ENCODE measurements around the gene MCF2L.
A peak's percentile ranks its signal among the peaks of the same experiment; 100 is the strongest.

The MCF2L gene

DNA sequence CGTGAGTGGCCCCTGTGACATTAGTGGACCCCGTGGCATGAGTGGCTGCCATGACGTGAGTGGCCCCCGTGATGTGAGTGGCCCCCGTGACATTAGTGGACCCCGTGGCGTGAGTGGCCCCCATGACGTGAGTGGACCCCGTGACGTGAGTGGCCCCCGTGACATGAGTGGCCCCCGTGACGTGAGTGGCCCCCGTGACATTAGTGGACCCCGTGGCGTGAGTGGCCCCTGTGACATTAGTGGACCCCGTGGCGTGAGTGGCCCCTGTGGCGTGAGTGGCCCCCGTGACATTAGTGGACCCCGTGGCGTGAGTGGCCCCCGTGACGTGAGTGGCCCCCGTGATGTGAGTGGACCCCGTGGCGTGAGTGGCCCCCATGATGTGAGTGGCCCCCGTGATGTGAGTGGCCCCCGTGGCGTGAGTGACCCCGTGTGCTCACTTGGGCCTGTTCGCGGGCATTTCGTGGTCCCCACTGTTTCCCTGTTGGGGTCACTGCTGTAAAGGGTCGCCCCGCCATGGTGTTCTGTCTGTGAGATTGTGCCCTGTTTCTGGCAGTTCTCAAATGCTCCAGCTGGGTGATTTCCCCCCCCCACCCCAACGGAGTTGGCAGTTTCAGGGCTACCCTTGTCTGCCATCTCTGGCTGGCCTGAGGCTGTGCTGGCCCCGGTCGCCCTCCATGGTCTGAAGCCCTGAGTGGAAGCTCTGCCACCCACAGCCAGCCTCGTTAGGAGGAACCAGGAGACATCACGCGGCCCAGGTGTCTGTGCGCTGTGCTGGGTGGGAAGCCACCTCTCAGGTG is 64.2 kb downstream of the MCF2L start:
- DNase-seq (ENCODE audit: low read depth) = no peak

DNA sequence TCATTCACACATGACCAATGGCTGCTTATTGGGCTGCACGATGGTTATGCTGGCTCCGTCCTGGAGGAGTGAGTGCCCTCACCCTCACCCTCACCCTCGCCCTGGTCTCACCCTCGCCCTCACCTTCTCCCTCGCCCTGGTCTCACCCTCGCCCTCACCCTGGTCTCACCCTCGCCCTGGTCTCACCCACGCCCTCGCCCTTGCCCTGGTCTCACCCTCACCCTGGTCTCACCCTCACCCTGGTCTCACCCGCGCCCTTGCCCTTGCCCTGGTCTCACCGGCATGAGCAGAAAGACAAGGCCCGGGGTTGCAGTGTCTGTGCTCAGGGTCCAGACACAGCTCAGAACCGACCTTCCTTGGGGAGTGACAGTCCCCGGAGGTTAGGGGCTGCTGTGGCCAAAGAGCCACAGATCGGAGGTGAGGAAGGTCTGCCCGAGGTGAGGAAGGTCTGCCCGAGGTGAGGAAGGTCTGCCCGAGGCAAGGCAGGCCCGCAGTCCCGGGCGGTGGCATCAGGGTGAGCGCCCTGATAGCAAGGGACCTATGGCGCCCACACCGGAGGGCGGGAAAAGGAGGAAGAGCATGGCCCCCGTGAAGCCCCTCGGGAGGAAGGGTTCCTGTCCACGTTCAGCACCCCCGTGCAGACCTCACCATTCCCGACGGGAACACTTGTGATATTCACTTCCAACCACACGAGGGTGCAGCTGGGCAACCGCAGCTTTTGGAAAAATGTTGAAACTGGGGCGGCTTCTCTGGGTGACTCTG is 65.6 kb downstream of the MCF2L start:
- DNase-seq (ENCODE audit: low read depth) = peak; percentile 17

DNA sequence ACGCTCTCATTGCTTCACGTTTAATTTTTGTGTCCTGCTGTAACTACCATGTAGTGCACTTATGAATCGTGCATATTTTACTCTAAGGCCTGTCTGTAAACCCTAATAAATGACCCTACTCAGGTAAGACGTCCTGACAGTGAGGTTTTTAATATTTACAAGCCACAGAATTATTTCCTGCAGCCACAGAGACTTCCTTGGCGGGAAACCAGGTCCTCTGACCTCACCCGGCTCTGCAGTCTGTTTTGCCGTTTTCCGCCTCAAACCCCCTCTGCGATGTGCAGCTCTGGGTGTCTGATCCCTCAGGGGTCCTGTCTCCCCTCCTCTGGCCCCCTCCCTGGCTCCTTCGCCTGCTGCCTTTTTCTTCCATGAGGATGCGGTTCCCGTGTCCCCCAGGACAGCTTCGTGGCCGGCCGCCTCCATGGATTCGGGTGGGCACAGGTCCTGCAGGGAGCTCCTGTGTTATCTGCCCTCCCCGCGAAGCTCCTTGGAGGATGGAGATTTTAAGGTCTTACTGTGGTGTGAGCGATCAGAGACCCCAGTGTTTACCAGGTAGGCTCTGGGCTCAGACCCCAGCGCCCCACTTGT is 66.3 kb downstream of the MCF2L start:
- DNase-seq (ENCODE audit: low read depth) = no peak

DNA sequence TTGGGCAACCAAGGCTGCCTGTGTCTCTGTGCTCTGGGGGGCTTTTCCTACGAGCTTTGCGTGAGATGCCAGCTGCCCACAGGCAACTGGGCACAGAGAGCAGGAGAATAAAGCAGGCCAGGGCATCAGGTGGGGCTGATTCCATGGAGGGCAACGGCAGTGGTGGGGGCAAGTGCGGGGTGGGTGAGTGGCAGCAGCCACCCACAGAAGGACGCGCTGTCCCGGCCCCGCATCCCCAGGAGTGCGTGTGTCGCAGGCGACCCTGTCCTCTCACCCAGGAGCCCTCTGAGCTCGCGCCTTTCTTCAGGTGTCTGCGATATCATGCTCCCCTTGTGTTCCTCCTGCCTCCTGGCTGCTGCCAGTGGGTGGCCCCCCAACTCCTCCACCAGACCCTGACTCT is 67.4 kb downstream of the MCF2L start:
- no peak for DNase-seq (ENCODE audit: low read depth)

DNA sequence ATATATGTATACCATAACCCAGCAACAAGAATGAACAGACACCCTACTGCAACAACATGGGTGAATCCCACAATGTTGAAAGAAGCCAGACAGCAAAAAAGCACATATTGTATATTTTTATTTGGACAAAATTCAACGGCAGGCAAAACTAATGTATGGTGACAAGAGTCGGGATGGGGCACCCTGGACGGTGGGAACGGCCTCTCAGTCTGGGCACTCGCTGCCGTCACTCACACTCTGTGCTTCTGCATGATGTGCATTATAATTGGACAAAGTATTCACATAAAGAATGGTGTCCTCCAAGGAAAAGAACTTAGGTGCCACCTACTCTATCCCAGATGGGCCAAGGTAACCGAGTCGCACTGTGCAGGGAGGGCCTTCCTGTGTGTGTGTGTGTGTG is 71.0 kb downstream of the MCF2L start:
- no peak for DNase-seq (ENCODE audit: low read depth)

DNA sequence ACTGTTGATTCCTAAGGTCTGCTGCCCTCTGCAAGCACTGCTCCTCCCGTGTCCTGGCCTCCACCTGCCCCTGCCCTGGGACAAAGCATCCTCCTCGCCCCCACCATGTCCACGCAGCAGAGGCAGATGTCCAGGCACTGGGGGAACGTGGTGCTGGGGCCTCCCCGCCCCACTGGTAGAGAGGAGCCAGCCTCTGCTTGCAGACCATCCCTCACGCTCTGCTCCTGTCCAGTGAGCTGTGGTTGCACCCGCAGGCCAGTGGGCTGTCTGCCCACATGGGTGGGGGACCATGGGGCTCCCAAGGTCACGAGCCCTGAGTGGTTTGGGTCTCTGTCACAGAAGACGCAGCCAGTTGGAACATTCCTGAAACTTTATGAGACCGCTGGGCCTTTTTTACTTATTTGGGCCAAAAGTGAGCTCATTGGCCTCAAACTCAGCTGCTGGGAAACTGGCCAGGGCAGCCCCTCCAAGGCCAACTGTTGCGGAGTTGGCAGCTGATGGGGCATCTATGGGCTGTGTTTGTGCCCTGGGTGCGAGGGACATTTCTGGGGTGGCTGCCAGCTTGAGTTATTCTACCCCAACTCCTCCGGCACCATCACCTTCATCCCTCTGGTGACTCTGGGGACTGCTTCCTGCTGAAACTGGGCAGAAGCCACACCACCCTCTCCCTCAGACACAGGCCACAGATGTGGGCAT is 71.7 kb downstream of the MCF2L start:
- no peak for DNase-seq (ENCODE audit: low read depth)

DNA sequence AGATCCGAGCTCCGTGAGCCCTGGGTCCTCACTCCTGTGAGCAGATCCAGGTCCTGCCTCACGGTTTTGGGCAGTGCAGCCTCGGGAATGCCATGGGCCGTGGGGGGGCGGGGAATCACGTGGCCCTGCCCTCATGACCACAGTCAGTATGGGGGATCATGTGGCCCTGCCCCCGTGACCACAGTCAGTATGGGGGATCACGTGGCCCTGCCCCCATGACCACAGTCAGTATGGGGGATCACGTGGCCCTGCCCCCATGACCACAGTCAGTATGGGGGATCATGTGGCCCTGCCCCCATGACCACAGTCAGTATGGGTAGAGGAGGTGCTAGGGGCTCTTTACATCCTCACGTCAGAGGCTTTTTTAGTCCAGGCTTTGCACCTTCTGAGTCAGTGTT is 72.3 kb downstream of the MCF2L start:
- no peak for DNase-seq (ENCODE audit: low read depth)

DNA sequence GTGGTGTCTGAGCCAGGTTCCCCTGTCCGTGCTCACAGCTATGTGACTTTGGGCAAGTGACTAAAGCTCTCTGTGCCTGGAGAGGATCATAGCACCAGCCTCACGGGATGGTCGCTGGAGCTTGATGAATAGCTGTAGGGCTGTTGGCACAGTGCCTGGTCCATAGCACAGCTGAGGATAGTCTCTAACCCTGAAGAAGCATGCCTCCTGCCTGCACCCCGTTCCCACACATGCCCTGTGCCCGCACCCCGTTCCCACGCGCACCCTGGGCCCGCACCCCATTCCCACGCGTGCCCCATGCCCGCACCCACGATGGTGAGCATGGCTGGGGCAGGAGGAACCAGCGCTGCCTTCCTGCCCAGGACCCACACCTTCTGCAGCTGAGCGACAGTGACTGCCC is 72.9 kb downstream of the MCF2L start:
- no peak for DNase-seq (ENCODE audit: low read depth)

DNA sequence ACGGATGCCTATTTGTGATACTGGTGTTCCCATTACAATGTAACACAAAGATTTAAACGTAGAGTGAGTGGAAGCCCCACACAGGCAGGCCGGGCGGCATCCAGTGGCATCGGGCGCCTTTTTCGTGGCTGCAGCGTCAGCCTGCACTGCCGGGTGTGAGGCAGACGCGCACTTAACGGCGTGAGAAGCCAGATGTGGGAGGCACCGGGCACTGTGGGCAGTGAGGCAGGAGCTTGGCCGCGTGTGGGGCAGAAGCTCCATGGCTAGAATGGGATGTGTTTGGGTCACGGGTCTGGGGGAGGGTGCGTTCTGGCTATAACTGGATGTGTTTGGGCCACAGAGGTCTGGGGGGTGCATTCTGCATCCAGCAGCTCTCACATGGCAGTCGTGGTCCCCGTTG is 73.4 kb downstream of the MCF2L start:
- DNase-seq (ENCODE audit: low read depth) = no peak

DNA sequence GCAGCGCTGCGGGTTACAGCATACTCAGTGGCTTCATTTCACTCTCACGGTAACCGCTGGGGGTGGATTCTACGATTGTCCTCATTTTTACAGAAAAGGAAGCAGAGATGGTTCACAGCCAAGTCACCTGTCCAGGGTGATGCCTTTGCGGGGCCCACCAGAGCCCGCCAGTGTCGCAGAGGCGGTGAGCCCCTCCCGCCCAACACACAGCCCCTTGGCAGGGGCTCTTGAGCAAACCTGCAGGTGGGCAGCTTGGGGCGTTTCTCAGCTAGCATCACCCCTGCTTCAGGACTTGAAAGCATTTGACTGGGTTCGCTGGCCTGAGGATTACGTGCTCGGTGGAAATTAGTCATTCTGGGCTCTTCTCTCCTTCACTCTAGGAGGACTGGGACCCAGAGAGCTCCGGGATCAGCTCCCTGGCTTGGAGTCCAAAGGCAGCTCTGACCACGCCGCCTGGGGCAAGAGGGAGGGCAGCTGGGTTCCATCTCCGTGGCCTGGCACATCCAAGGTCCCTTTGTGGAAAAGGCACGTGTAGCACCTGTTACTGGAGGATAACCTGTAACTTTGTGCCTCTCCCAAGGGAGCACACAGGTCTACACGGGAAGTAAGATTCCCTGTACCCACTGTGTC is 74.1 kb downstream of the MCF2L start:
- no peak for DNase-seq (ENCODE audit: low read depth)

DNA sequence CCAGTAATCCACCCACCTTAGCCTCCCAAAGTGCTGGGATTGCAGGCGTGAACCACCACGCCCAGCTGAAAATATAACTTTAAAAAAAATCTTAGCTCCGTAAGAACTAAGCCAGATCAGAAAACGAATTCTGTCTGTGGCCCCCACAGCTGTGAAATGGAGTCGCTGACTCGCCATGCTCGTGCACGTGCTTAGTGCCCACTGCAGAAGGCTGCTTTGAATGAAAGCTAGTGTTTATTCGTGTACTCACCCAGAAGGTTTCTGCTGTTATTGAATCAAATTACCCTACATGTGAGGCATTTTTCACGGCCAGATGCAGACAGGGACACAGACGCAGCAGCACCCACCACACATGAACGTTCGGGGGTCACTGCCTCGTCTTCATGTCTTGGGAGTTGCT is 74.9 kb downstream of the MCF2L start:
- DNase-seq (ENCODE audit: low read depth) = no peak

DNA sequence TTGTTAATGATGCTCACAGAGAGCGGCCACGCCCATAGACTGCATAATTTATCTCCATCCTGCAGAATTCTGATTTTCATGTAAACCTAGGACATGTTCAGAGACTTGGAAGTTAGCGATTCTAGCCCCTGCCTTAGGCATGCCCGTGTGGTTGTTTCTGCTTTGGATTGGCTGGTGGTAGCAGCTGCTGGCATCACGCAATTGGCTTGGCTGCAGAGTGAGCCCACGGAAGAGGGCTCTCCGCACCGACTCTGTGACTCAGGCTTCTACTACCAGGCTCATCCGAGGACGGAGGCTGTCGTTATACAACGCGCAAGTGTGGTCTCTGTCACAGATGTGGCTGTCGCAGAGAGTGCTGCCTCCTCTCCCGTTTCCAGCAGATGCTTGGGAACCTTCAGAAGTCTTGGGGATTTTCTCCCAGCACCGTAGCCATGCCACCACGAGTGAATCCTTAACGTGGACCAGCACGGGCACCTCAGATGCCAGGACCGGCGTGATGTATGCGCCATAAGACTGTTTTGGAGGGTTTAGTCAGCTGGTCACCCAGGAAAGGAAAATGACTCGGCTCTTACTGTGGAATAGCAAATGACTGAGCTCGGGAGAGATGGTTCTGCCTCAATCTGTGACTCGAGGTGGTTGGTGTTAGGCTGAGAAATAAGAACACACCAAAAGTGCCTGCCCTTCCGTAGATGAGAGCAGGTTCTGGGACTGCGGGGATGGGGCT is 75.5 kb downstream of the MCF2L start:
- peak; percentile 44 for DNase-seq (ENCODE audit: low read depth)

DNA sequence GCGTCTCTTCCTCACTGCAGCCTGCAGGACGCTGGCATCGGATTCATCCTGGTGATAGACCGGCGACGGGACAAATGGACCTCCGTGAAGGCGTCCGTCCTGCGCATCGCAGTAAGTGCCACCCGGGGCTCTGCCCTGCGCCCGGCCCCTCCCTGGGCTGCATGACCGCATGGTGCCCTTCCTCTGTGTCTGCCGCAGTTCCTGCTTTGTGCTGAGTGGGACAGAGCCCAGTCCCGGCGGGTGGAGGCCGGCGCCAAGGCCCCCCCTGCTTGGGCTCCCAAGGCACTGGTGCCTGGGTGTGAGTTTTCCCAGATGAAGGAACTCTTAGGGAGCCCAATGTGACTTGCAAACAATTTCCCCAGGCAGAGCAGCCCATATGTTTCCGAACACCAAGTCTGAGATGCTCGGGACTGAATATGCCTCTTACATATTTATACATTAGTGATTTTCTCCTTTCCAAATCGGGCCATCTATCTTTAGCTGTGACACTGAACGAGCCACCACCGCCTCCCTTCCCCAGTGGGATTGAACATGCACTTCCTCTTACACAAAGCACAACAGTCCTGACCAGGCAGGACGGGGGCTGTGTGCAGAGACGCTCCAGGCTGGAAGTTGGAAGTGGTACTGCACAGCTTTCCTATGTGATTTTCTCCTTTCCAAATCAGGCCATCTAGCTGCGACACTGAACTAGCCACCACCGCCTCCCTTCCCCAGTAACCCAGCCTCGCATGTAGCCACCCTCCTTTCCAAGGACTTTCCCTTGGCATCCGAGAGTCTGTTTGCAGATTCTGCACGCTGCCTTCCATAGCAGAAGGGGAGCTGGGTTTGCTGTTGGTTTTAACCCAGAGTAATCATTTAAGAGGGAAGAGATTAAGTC is 76.5 kb downstream of the MCF2L start:
- DNase-seq (ENCODE audit: low read depth) = no peak

DNA sequence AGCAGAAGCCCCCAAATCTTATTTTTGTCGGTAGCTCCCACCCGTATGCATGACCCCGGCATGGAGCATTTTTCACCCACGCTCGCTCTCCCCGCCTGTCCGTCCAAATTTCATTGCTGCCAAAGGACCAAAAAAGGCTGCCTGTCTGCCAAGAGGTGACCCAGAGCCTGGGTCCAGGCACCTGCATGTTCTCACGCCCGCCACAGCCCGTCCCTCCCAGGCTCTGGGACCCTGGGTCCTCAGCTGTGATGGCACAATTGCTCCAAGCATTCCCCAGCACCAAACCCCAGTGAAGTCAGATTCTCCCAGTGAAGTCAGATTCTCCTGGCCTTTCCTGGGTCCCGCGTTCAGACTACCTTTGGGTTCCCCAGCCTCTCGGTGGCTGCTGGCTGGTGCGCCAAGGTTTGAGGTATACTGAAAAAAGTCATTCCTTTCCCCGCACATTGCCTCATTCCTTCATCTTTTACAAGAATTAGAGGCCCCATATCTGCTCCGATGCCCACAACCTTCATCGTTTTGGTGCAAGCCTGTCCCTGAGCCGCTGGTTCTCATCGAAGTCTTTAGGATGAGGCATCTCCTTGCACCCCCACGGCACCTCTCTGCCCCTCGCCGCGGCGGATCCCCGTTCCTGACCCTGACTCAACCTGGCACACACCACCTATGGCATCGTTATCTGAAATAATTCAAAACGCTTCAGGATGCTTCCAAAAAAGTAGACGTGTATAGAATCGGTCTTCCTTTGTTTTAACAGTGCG is 77.3 kb downstream of the MCF2L start:
- no peak for DNase-seq (ENCODE audit: low read depth)

DNA sequence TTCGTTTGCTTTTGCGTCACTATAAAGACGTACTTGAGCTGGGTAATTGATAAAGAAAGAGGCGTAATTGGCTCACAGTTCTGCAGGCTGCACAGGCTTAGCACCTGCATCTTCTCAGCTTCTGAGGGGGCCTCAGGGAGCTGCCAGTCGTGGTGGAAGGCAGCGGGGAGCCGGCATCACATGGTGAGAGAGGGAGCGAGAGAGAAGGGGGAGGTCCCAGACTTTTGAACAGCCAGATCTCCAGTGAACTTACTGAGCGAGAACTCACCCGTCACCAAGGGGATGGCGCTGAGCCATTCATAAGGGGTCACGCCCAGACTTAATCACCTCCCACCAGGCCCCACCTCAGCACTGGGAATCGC is 77.8 kb downstream of the MCF2L start:
- DNase-seq (ENCODE audit: low read depth) = no peak

DNA sequence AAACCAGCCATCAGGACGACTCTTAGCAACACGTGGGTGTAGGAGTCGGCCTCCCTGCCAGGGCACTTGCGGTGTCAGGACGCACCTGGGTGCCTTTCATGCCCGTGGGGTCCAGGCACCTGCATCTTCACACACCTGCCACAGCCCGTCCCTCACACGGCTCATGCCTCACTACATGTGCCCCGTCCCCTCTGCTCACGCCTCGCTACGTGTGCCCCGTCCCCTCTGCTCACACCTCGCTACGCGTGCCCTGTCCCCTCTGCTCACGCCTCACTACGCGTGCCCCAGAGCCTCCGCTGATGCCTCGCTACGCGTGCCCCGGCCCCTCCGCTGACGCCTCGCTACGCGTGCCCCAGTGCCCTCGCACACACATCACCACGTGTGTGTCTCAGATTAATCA is 78.6 kb downstream of the MCF2L start:
- no peak for DNase-seq (ENCODE audit: low read depth)

DNA sequence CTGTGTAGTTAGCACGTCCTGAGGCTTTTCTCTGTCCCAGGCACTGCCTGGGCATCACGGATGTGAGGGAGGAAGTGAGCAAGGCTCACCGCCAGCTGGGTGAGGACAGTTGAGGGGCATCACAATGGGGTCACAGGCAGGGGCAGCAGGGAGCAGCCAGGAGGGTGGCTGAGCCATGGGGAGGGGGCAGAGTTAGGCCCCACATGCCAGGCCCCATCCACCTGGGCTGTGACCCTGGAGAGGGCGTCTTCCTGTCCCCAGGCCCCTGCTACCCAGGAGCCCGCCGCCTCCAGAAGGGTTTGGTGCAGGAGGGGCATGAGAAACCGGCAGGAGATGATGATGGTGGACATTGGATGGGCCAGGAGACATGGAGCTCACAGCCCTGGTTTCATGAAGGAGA is 79.8 kb downstream of the MCF2L start:
- no peak for DNase-seq (ENCODE audit: low read depth)

DNA sequence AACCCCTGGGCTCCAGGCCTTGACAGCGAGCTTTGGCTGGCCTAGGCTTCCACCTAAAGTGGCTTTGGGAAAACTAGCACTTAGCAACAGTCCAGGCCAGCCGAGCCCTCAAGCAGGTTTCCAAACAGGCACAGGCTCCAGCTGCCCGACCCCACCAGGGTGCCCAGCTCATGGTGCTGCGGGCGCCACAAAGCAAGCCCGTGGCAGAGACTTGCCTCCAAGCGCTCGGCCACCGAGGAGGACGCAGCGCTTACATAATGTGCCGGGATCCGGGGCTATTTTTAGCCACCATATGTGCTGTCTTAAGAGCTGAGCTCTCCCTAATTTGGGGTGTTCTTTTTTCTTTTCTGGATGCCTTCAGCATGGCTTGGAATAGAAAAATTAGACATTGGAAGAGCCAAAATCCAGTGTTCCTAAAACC is 80.5 kb downstream of the MCF2L start:
- peak; percentile 4 for DNase-seq (ENCODE audit: low read depth)

DNA sequence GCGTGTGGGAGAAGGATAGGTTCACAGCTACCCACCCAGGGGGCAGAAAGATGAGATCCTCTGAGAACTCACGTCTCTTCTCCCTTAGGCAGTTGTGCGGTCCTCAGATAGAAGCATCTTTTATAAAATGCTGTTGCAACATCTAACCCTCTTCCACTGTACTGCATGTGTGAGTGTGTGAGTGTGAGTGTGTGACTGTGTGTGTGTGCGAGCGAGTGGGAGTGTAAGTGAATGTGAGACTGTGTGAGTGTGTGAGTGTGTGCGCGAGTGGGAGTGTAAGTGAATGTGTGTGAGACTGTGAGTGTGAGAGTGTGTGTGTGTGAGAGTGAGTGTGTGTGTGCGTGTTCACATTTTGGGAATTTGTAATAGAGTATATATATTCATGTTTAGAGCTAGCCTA is 81.0 kb downstream of the MCF2L start:
- peak; percentile 4 for DNase-seq (ENCODE audit: low read depth)
